ENCODE results near the gene TENM3.

The TENM3 gene

GRCh38 chr4:182822554-182822953 lies 579.4 kb downstream of the TENM3 start:
- Histone ChIP-seq H3K4me1 (ENCODE audit: control insufficient read depth, insufficient read depth, low read length) (no peaks in the 10 kb centered on the region), H3K36me3 (ENCODE audit: control insufficient read depth in 2 of 2, insufficient read depth in 1 of 2, low read length in 2 of 2) (no peaks in the 10 kb centered on the region), H3K4me3 (ENCODE audit: low read depth, low read length) (no peak overlapping the region), H3K27ac (ENCODE audit: extremely low read depth, low read depth, low read length) (no peak overlapping the region), H3K9me3 (ENCODE audit: control insufficient read depth, insufficient read depth, low read depth, low read length) (no peaks in the 10 kb centered on the region)
- CTCF ChIA-PET: no interaction called here
- no peak for TF ChIP-seq ZNF639 (tag by site-specific recombination; IDR thresholded peaks at IDR 0.05)
- TF ChIP-seq YY1 (tag by site-specific recombination; IDR thresholded peaks at IDR 0.05): no peak
- no peak for TF ChIP-seq ZNF37A (tag by site-specific recombination; IDR thresholded peaks at IDR 0.05)
- TF ChIP-seq ZNF521 (tag by site-specific recombination; IDR thresholded peaks at IDR 0.05): no peak
- TF ChIP-seq ZBTB11 (tag by site-specific recombination; conservative IDR thresholded peaks at IDR 0.05; ENCODE audit: low read depth): no peak
- no peak for TF ChIP-seq ZBTB20 (tag by site-specific recombination; IDR thresholded peaks at IDR 0.05)
- no peak for TF ChIP-seq ZNF677 (tag by site-specific recombination; IDR thresholded peaks at IDR 0.05)
- no peak for TF ChIP-seq ZNF561 (tag by site-specific recombination; IDR thresholded peaks at IDR 0.05; ENCODE audit: borderline replicate concordance)
- no peak for TF ChIP-seq ZNF112 (tag by site-specific recombination; IDR thresholded peaks at IDR 0.05)
- no peak for TF ChIP-seq ZNF660 (tag by site-specific recombination; IDR thresholded peaks at IDR 0.05)
- no peak for TF ChIP-seq ZNF624 (tag by site-specific recombination; IDR thresholded peaks at IDR 0.05)
- TF ChIP-seq ZBTB6 (tag by site-specific recombination; IDR thresholded peaks at IDR 0.05): no peak
- no peak for TF ChIP-seq ZNF280C (tag by site-specific recombination; IDR thresholded peaks at IDR 0.05)
- no peak for TF ChIP-seq ZNF488 (tag by site-specific recombination; IDR thresholded peaks at IDR 0.05)
- POLR2A ChIA-PET: no interaction called here

GRCh38 chr4:182823576-182823975 lies 580.4 kb downstream of the TENM3 start:
- Histone ChIP-seq H3K4me3 (ENCODE audit: low read depth, low read length) (no peak overlapping the region), H3K27ac (ENCODE audit: extremely low read depth, low read depth, low read length) (no peak overlapping the region), H3K4me1 (ENCODE audit: control insufficient read depth, insufficient read depth, low read length) (no peaks in the 10 kb centered on the region), H3K9me3 (ENCODE audit: control insufficient read depth, insufficient read depth, low read depth, low read length) (no peaks in the 10 kb centered on the region), H3K36me3 (ENCODE audit: control insufficient read depth in 2 of 2, insufficient read depth in 1 of 2, low read length in 2 of 2) (no peaks in the 10 kb centered on the region)
- ChIA-PET CTCF (interaction anchor here (0.8 kb wide), 1 partner anchor 102 kb away, joined by 3 read pairs; no protein-coding TSS in a partner anchor), POLR2A (no interaction called here)
- TF ChIP-seq KLF9 (tag by site-specific recombination; IDR thresholded peaks at IDR 0.05; ENCODE audit: low read depth): no peak
- TF ChIP-seq SP2 (tag by site-specific recombination; IDR thresholded peaks at IDR 0.05): no peak
- no peak for TF ChIP-seq ZNF768 (tag by site-specific recombination; IDR thresholded peaks at IDR 0.05)
- TF ChIP-seq ZNF626 (tag by site-specific recombination; IDR thresholded peaks at IDR 0.05): no peak
- no peak for TF ChIP-seq SP3 (tag by site-specific recombination; IDR thresholded peaks at IDR 0.05)
- no peak for TF ChIP-seq ZNF561 (tag by site-specific recombination; IDR thresholded peaks at IDR 0.05; ENCODE audit: borderline replicate concordance)
- no peak for TF ChIP-seq ZNF311 (tag by site-specific recombination; IDR thresholded peaks at IDR 0.05; ENCODE audit: borderline replicate concordance)
- TF ChIP-seq HOXD13 (CRISPR knock-in tag; IDR thresholded peaks at IDR 0.05; ENCODE audit: borderline replicate concordance): no peak
- TF ChIP-seq ZSCAN16 (tag by site-specific recombination; IDR thresholded peaks at IDR 0.05): no peak
- no peak for TF ChIP-seq ZNF239 (tag by site-specific recombination; IDR thresholded peaks at IDR 0.05)
- no peak for TF ChIP-seq ZNF248 (tag by site-specific recombination; IDR thresholded peaks at IDR 0.05)
- TF ChIP-seq ZNF133 (tag by site-specific recombination; IDR thresholded peaks at IDR 0.05): no peak
- no peak for TF ChIP-seq ZNF521 (tag by site-specific recombination; IDR thresholded peaks at IDR 0.05)
- TF ChIP-seq ZNF548 (tag by site-specific recombination; IDR thresholded peaks at IDR 0.05): no peak
- no peak for TF ChIP-seq ZBTB44 (tag by site-specific recombination; IDR thresholded peaks at IDR 0.05)
